ENCODE results near the gene C3orf80.
A peak's percentile ranks its signal among the peaks of the same experiment; 100 is the strongest.
"Not testable (repeated sequence)": the region's sequence is repeated elsewhere in the genome, so short reads cannot be mapped to it uniquely, and the experiment has no call there.

The C3orf80 gene

GRCh38 chr3:160225176-160226025 is at the start of gene C3orf80:
TSS of gene C3orf80 (plus strand) at chr3:160225422. CDS start at chr3:160225636, 214 bp downstream.
- peak; percentile 53 for DNase-seq

- no peak for DNase-seq
Observed at GRCh38 chr3:160176923-160177322, 48.3 kb upstream of the C3orf80 start.

GRCh38 chr3:160178661-160179060 is 46.6 kb upstream of the C3orf80 start:
- DNase-seq: not testable (repeated sequence)

GRCh38 chr3:160179403-160179802 is 45.8 kb upstream of the C3orf80 start:
- not testable (repeated sequence) for DNase-seq

GRCh38 chr3:160179906-160180305 is 45.3 kb upstream of the C3orf80 start:
- DNase-seq: no peak

GRCh38 chr3:160180581-160181216 is 44.5 kb upstream of the C3orf80 start:
- DNase-seq: no peak

GRCh38 chr3:160183345-160184076 is 41.7 kb upstream of the C3orf80 start:
- DNase-seq: no peak

GRCh38 chr3:160184655-160185054 is 40.6 kb upstream of the C3orf80 start:
- no peak for DNase-seq

- no peak for DNase-seq
Observed at GRCh38 chr3:160185751-160186150, 39.5 kb upstream of the C3orf80 start.

GRCh38 chr3:160187288-160187687 is 37.9 kb upstream of the C3orf80 start:
- DNase-seq: no peak

- DNase-seq: no peak
Observed at GRCh38 chr3:160192310-160193029, 32.8 kb upstream of the C3orf80 start.

- DNase-seq: no peak
Observed at GRCh38 chr3:160193644-160194192, 31.5 kb upstream of the C3orf80 start.

- DNase-seq: no peak
Observed at GRCh38 chr3:160194438-160194837, 30.8 kb upstream of the C3orf80 start.

- DNase-seq: no peak
Observed at GRCh38 chr3:160195106-160195505, 30.1 kb upstream of the C3orf80 start.

- DNase-seq: no peak
Observed at GRCh38 chr3:160196511-160197104, 28.6 kb upstream of the C3orf80 start.

GRCh38 chr3:160199108-160199507 is 26.1 kb upstream of the C3orf80 start:
- DNase-seq: no peak

- peak; percentile 9 for DNase-seq
Observed at GRCh38 chr3:160200353-160200752, 24.9 kb upstream of the C3orf80 start.

GRCh38 chr3:160204396-160205011 is 20.7 kb upstream of the C3orf80 start:
- DNase-seq: not testable (repeated sequence)

GRCh38 chr3:160205606-160206005 is 19.6 kb upstream of the C3orf80 start:
- DNase-seq: no peak

- no peak for DNase-seq
Observed at GRCh38 chr3:160210341-160210740, 14.9 kb upstream of the C3orf80 start.

- no peak for DNase-seq
Observed at GRCh38 chr3:160210799-160211221, 14.4 kb upstream of the C3orf80 start.

- no peak for DNase-seq
Observed at GRCh38 chr3:160213191-160213590, 12.0 kb upstream of the C3orf80 start.

Measured in DMS79 treated with DMSO at 0.1 percent for 48 hours (cell line).